ENCODE data around the gene HSPB2.

DNA sequence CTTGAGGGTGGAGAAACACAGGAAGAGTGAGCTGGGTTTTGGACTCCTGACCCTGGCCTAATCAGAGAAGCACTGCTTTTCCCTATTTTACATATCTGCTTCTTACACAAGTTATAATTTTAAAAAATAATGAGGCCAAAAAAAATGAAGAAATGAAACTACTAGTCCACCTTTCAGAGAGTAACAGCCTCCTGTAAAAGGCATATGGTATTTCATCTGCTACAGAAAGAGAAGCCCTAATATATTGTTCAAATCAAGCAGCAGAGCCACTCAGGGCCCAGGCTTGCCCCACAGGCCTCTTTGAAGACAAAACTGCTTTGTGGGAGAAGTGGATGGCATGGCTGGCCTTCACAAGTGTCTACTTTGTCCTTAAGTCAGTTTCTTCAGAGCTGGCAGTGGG lies 34.6 kb downstream of the HSPB2 start:
- no peak for TF ChIP-seq POLR2A (IDR thresholded peaks at IDR 0.05)
- TF ChIP-seq, protein P1, sequence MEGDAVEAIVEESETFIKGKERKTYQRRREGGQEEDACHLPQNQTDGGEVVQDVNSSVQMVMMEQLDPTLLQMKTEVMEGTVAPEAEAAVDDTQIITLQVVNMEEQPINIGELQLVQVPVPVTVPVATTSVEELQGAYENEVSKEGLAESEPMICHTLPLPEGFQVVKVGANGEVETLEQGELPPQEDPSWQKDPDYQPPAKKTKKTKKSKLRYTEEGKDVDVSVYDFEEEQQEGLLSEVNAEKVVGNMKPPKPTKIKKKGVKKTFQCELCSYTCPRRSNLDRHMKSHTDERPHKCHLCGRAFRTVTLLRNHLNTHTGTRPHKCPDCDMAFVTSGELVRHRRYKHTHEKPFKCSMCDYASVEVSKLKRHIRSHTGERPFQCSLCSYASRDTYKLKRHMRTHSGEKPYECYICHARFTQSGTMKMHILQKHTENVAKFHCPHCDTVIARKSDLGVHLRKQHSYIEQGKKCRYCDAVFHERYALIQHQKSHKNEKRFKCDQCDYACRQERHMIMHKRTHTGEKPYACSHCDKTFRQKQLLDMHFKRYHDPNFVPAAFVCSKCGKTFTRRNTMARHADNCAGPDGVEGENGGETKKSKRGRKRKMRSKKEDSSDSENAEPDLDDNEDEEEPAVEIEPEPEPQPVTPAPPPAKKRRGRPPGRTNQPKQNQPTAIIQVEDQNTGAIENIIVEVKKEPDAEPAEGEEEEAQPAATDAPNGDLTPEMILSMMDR (IDR thresholded peaks at IDR 0.05): no peak
